ENCODE measurements around the gene NME9.

The NME9 gene

GRCh38 chr3:138254216-138254615, 75.4 kb downstream of the NME9 start:
- H3K27me3 Mint-ChIP-seq, result no peaks in the 10 kb centered on the region
- no peak overlapping the region for H3K4me3 Mint-ChIP-seq
- peak overlapping the region; percentile 19 for H3K27ac Mint-ChIP-seq
- peaks cover 58% of the 10 kb centered on the region for H3K36me3 Mint-ChIP-seq (ENCODE audit: low read depth)
- no peaks in the 10 kb centered on the region for H3K9me3 Mint-ChIP-seq
- H3K4me1 Mint-ChIP-seq (ENCODE audit: low read depth), result peaks cover 9% of the 10 kb centered on the region
- no peak for DNase-seq

GRCh38 chr3:138253609-138254008, 76.0 kb downstream of the NME9 start:
- Mint-ChIP-seq H3K27me3 (no peaks in the 10 kb centered on the region), H3K36me3 (ENCODE audit: low read depth) (peaks cover 58% of the 10 kb centered on the region), H3K4me1 (ENCODE audit: low read depth) (peaks cover 9% of the 10 kb centered on the region), H3K9me3 (no peaks in the 10 kb centered on the region), H3K4me3 (no peak overlapping the region), H3K27ac (no peak overlapping the region)
- DNase-seq, result no peak
